K562 (cell line): ENCODE measurements around the gene KLHL22. TPM values are rescaled to one million over a fixed set of nuclear protein-coding genes. Genes with fewer than 3 reads are reported as not detected.
A peak's percentile ranks its signal among the peaks of the same experiment; 100 is the strongest.

Experiments
- CBFA2T2 ChIP-seq: fragments of 450-650 bp; conservative IDR thresholded peaks from 2 replicates; pipeline ENCODE4 v1.6.1; 2017; ENCODE audit warnings: mild to moderate bottlenecking
- HNRNPLL ChIP-seq: fragments of 200-400 bp; formaldehyde crosslinking; IDR thresholded peaks from 2 replicates; pipeline ENCODE4 v1.6.1; 2017; ENCODE audit warnings: low read length, low read depth, mild to moderate bottlenecking; ENCODE audit not compliant: poor library complexity, severe bottlenecking
- NFE2L1 ChIP-seq: fragments of 450-650 bp; IDR thresholded peaks from 2 replicates; pipeline ENCODE4 v1.6.1; 2016; ENCODE audit warnings: missing genetic modification characterization, low read depth, mild to moderate bottlenecking, missing compliant biosample characterization, moderate library complexity, borderline replicate concordance
- NR4A1 ChIP-seq, 2 experiments: fragments of 250-450 bp in 1 of 2; fragments of 450-650 bp in 1 of 2; sonication (Bioruptor Pico) in 1 of 2; IDR thresholded peaks; 2 replicates each; pipeline versions ENCODE4 v1.4.0 to v1.6.1; 2016 to 2020; ENCODE audit warnings: mild to moderate bottlenecking in 2 of 2, missing compliant biosample characterization in 1 of 2, missing genetic modification characterization in 1 of 2, moderate library complexity in 1 of 2
- POLR2H ChIP-seq: IDR thresholded peaks from 2 replicates; pipeline ENCODE4 v1.6.1; 2016; ENCODE audit warnings: missing genetic modification characterization, low read depth, mild to moderate bottlenecking, control low read depth, missing compliant biosample characterization, moderate library complexity
- RBM17 ChIP-seq: fragments of 200-400 bp; formaldehyde crosslinking; IDR thresholded peaks from 2 replicates; pipeline ENCODE4 v1.6.1; 2017; ENCODE audit warnings: low read depth, mild to moderate bottlenecking, low read length, borderline replicate concordance
- ZNF134 ChIP-seq: fragments of 250-450 bp; sonication (Bioruptor Pico); conservative IDR thresholded peaks from 2 replicates; pipeline ENCODE4 v1.4.0; 2020
- ZNF444 ChIP-seq: fragments of 250-450 bp; sonication (Bioruptor Pico); IDR thresholded peaks from 2 replicates; pipeline ENCODE4 v1.4.0; 2020; ENCODE audit warnings: mild to moderate bottlenecking, moderate library complexity
- ZNF561 ChIP-seq: fragments of 450-650 bp; formaldehyde crosslinking; conservative IDR thresholded peaks from 2 replicates; pipeline ENCODE4 v1.4.0; 2020; ENCODE audit warnings: mild to moderate bottlenecking, moderate library complexity
- polyA plus RNA-seq, 8 experiments: library from polyadenylated mRNA; depleted of rRNA in 4 of 8; stranded (reverse) in 5 of 8; unstranded in 3 of 8; fragments of >200 nt; fragmentation: Nextera tagmentation in 2 of 8; fragmentation: Illumina TruSeq in 1 of 8; extraction: Ambion mirVana in 2 of 8; extraction: Trizol in 1 of 8; gene quantifications; 2 replicates each; pipeline versions ENCODE4 v1.2.1 to v1.2.3, GENCODE V29; 2011 to 2014; ENCODE audit warnings: inconsistent platforms in 1 of 8, missing spikeins in 1 of 8
- total RNA-seq, 7 experiments: library from RNA; depleted of rRNA in 6 of 7; stranded (reverse); fragments of >200 nt in 6 of 7; fragmentation: Illumina TruSeq in 2 of 7; extraction: Trizol in 2 of 7; gene quantifications; 2 replicates each; pipeline versions ENCODE4 v1.2.1 to v1.2.3, GENCODE V29; 2011 to 2021; ENCODE audit warnings: low replicate concordance in 1 of 7
- TF ChIP-seq, protein P1 (sequence below): sonication (generic); formaldehyde crosslinking; IDR thresholded peaks from 2 replicates; pipeline ENCODE4 v1.8.0; 2022; ENCODE audit warnings: mild to moderate bottlenecking, missing genetic modification reagents, borderline replicate concordance
- TF ChIP-seq, protein P2 (sequence below), 2 experiments: IDR thresholded peaks in 1 of 2; conservative IDR thresholded peaks in 1 of 2; 2 replicates each; pipeline ENCODE4 v1.6.1; 2016; ENCODE audit warnings: low read depth in 2 of 2, mild to moderate bottlenecking in 1 of 2, missing compliant biosample characterization in 1 of 2, missing genetic modification characterization in 1 of 2, moderate library complexity in 1 of 2
- TF ChIP-seq, protein P3 (sequence below), 2 experiments: fragments of 200-800 bp in 1 of 2; sonication (Bioruptor generic) in 1 of 2; sonication (generic) in 1 of 2; formaldehyde crosslinking in 1 of 2; IDR thresholded peaks in 1 of 2; conservative IDR thresholded peaks in 1 of 2; 2 replicates each; pipeline versions ENCODE4 v1.5.0 to v1.6.1; 2016 to 2020; ENCODE audit warnings: missing compliant biosample characterization in 1 of 2, missing genetic modification characterization in 1 of 2, missing genetic modification reagents in 1 of 2
- TF ChIP-seq, protein P4 (sequence below), 3 experiments: fragments of 200-800 bp in 1 of 3; sonication (Bioruptor generic) in 1 of 3; sonication (generic) in 1 of 3; formaldehyde crosslinking in 1 of 3; IDR thresholded peaks; 2 replicates each; pipeline versions ENCODE4 v1.6.1 to v1.8.0; 2016 to 2022; ENCODE audit warnings: mild to moderate bottlenecking in 2 of 3, missing compliant biosample characterization in 2 of 3, missing genetic modification characterization in 2 of 3, missing genetic modification reagents in 1 of 3

The KLHL22 gene
- total and polyA plus RNA-seq, 9 of the 15 experiments (the other 6 are each of a cell fraction or from before 2014, with no cell fraction given), result 1.3 to 25.6 (median 15.2) TPM

DNA sequence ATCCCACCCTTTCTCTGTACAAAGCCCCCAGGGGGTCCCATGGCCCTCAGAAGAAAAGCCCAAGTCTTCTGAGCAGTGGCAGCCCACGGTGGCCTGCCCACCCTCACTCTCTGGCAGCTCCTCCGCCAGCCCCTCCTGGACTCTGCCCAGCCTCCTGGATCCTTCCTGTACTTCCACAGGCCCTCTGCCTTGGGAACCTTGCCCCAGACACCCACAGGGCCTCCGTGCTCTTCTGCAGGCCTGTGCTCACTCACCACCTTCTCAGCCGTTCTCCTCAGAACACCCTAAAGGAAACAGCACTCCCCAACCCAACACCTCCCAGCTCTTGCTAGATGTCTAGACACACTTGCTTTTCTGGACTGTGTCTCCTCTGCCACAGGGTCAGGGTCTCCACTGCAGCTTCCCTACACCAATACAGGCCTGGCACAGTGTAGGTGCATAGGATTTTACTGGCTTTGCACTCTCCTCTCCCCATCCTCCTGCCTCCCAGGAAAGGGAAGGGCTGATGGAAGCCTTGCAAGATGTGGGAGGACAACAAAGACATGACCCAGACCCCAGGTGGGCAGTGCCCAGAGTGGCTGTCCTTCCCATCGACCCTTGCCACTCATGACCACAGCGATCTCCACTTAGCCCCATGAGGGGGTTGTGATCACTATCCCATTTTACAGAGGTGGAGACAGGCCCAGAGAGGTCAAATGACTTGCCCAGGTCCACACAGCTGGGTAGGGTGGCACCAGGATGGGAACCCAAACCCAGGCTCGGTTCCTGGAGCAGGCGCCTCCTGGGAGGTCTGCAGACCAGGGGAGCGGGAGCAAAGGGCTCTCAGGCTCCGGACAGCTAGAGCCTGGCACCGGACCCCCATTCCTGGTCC, 59.9 kb downstream of the KLHL22 start (continued):
- TF ChIP-seq, protein P1, sequence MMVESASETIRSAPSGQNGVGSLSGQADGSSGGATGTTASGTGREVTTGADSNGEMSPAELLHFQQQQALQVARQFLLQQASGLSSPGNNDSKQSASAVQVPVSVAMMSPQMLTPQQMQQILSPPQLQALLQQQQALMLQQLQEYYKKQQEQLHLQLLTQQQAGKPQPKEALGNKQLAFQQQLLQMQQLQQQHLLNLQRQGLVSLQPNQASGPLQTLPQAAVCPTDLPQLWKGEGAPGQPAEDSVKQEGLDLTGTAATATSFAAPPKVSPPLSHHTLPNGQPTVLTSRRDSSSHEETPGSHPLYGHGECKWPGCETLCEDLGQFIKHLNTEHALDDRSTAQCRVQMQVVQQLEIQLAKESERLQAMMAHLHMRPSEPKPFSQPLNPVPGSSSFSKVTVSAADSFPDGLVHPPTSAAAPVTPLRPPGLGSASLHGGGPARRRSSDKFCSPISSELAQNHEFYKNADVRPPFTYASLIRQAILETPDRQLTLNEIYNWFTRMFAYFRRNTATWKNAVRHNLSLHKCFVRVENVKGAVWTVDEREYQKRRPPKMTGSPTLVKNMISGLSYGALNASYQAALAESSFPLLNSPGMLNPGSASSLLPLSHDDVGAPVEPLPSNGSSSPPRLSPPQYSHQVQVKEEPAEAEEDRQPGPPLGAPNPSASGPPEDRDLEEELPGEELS (CRISPR knock-in tag), result no peak
- TF ChIP-seq NFE2L1 (no peak), NR4A1 (CRISPR knock-in tag; IDR thresholded peaks at IDR 0.05) (no peak), NR4A1 (tag; IDR thresholded peaks at IDR 0.05) (no peak), ZNF134 (CRISPR knock-in tag) (no peak), HNRNPLL (peak; percentile 15), POLR2H (tag) (no peak), ZNF561 (CRISPR knock-in tag) (no peak), ZNF444 (CRISPR knock-in tag) (no peak), CBFA2T2 (no peak), RBM17 (no peak)
- TF ChIP-seq, protein P2, sequence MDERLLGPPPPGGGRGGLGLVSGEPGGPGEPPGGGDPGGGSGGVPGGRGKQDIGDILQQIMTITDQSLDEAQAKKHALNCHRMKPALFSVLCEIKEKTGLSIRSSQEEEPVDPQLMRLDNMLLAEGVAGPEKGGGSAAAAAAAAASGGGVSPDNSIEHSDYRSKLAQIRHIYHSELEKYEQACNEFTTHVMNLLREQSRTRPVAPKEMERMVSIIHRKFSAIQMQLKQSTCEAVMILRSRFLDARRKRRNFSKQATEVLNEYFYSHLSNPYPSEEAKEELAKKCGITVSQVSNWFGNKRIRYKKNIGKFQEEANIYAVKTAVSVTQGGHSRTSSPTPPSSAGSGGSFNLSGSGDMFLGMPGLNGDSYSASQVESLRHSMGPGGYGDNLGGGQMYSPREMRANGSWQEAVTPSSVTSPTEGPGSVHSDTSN (CRISPR knock-in tag; IDR thresholded peaks at IDR 0.05; ENCODE audit: low read depth), result no peak
- TF ChIP-seq, protein P2 (tag; conservative IDR thresholded peaks at IDR 0.05; ENCODE audit: low read depth), result no peak
- TF ChIP-seq, protein P3, sequence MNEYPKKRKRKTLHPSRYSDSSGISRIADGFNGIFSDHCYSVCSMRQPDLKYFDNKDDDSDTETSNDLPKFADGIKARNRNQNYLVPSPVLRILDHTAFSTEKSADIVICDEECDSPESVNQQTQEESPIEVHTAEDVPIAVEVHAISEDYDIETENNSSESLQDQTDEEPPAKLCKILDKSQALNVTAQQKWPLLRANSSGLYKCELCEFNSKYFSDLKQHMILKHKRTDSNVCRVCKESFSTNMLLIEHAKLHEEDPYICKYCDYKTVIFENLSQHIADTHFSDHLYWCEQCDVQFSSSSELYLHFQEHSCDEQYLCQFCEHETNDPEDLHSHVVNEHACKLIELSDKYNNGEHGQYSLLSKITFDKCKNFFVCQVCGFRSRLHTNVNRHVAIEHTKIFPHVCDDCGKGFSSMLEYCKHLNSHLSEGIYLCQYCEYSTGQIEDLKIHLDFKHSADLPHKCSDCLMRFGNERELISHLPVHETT (CRISPR knock-in tag; conservative IDR thresholded peaks at IDR 0.05 in 1 of 2, IDR thresholded peaks at IDR 0.05 in 1 of 2), result no peak
- TF ChIP-seq, protein P4, sequence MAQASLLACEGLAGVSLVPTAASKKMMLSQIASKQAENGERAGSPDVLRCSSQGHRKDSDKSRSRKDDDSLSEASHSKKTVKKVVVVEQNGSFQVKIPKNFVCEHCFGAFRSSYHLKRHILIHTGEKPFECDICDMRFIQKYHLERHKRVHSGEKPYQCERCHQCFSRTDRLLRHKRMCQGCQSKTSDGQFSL (CRISPR knock-in tag; IDR thresholded peaks at IDR 0.05), result 0 out of 2 replicates have a peak, but pooled peaks have one; percentile 38
- TF ChIP-seq, protein P4 (tag; IDR thresholded peaks at IDR 0.05), result no peak
